ENCODE results near the gene EMC8.

EMC8 gene

GRCh38 chr16:85731179-85731578 lies 68.2 kb downstream of the EMC8 start:
- TF ChIP-seq, protein P1, sequence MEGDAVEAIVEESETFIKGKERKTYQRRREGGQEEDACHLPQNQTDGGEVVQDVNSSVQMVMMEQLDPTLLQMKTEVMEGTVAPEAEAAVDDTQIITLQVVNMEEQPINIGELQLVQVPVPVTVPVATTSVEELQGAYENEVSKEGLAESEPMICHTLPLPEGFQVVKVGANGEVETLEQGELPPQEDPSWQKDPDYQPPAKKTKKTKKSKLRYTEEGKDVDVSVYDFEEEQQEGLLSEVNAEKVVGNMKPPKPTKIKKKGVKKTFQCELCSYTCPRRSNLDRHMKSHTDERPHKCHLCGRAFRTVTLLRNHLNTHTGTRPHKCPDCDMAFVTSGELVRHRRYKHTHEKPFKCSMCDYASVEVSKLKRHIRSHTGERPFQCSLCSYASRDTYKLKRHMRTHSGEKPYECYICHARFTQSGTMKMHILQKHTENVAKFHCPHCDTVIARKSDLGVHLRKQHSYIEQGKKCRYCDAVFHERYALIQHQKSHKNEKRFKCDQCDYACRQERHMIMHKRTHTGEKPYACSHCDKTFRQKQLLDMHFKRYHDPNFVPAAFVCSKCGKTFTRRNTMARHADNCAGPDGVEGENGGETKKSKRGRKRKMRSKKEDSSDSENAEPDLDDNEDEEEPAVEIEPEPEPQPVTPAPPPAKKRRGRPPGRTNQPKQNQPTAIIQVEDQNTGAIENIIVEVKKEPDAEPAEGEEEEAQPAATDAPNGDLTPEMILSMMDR (conservative IDR thresholded peaks at IDR 0.05) = no peak
- H3K27ac ChIP-seq = no peak overlapping the region

GRCh38 chr16:85730186-85730465 lies 69.2 kb downstream of the EMC8 start:
- H3K27ac ChIP-seq = no peak overlapping the region
- TF ChIP-seq, protein P1 (conservative IDR thresholded peaks at IDR 0.05) = no peak

DNA sequence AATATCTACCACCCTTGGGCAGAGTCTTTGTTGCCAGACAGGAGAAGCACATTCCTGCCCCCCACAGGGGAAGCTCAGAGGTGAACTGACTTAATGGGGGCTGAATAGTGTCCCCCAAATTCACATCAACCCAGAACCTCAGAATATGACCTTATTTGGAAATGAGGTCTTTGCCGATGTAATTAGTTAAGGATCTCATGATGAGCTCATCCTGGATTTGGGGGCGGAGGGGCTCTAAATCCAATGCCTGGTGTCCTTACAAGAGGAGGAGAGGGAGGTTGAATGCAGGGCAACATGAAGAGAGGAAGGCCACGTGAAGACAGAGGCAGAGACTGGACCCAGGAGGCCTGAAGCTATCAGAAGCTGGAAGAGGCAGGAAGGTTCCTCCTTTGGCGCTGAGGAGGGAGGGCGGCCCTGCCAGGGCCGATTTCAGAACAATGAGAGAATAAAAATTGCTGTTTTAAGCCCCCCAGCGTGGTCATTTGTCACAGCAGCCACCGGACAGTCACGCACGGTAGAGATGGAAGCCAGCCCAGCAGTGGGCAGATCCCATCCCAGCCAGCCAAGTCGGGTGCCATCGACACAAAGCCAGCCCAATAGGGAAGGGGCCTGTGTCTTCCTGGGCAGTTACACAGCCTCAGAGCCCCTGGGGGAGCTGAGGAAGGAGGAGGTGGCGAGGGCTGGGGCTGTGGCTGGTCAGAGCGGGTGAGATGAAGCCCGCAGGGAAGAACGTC lies 69.7 kb downstream of the EMC8 start:
- no peak overlapping the region for H3K27ac ChIP-seq
- TF ChIP-seq, protein P1 (conservative IDR thresholded peaks at IDR 0.05) = no peak

- H3K27ac ChIP-seq = no peak overlapping the region
- TF ChIP-seq, protein P1 (conservative IDR thresholded peaks at IDR 0.05) = no peak
Observed at GRCh38 chr16:85728879-85729278, 70.5 kb downstream of the EMC8 start.
